Measurements from ENCODE around the gene KCNK3. TPM values are rescaled to one million over a fixed set of nuclear protein-coding genes. Genes with fewer than 3 reads are reported as not detected.

Gene KCNK3
- total and polyA plus RNA-seq, 2 donors (not counting 1 experiment from before 2014, with no cell fraction given), result not detected

DNA sequence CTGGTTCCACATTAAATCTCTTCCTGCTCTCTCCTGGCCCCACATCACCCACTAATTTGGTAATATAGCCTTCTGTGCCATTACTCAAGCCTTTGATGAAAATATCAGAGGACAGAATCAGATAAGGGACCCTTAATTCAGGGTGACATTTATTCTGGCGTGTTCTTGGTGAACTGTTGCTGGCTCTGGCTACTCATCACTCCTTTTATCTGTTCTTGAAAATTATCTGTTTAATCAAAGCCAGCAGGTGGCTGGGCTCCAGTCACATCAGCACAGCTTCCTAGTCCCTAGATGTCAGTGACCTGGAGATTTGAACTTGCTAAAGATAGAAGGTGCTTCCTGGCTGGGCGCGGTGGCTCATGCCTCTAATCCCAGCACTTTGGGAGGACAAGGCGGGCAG, 44.7 kb downstream of the KCNK3 start:
- intact Hi-C loops (cut with micrococcal nuclease), result no loop called here
- Histone ChIP-seq H3K36me3 (replicated peaks in 1 of 2; ENCODE audit: control extremely low read depth in 1 of 2, control insufficient read depth in 1 of 2, extremely low read depth in 1 of 2, insufficient read depth in 2 of 2, low read length in 1 of 2) (no peaks in the 10 kb centered on the region), H3K9ac (ENCODE audit: low read length) (no peak overlapping the region), H3K9me3 (ENCODE audit: control extremely low read depth in 1 of 3, control insufficient read depth in 2 of 3, insufficient read depth in 1 of 3, low read length in 2 of 3) (peaks cover 0 to 2% (median 0%) of the 10 kb centered on the region in 3 donors), H3K27ac (ENCODE audit: low read length in 2 of 2) (no peak overlapping the region), H3K27me3 (replicated peaks in 1 of 4; ENCODE audit: control extremely low read depth in 1 of 4, control insufficient read depth in 3 of 4, insufficient read depth in 4 of 4, low read length in 3 of 4) (peaks cover 0 to 7% (median 2%) of the 10 kb centered on the region in 4 experiments), H3K4me3 (ENCODE audit: control extremely low read depth in 1 of 5, extremely low read depth in 1 of 5, insufficient read depth in 1 of 5, low read depth in 2 of 5, low read length in 4 of 5) (no peak overlapping the region), H2AFZ (ENCODE audit: insufficient read depth, low read depth, low read length, poor library complexity, severe bottlenecking) (no peak overlapping the region), H4K20me1 (ENCODE audit: control insufficient read depth, insufficient read depth, low read length, poor library complexity, severe bottlenecking) (no peaks in the 10 kb centered on the region), H3K79me2 (ENCODE audit: control insufficient read depth, insufficient read depth, low read length) (no peaks in the 10 kb centered on the region), H3K4me2 (replicated peaks; ENCODE audit: low read depth, low read length, poor library complexity, severe bottlenecking) (no peak overlapping the region), H3K4me1 (ENCODE audit: control insufficient read depth in 2 of 2, insufficient read depth in 2 of 2, low read length in 2 of 2) (no peaks in the 10 kb centered on the region)
- ChIA-PET POLR2A (no interaction called here), CTCF (interaction anchor here (1.1 to 1.7 kb wide), 2 partner anchors 11 to 130 kb away, joined by 3 to 5 read pairs; no protein-coding TSS in a partner anchor)
- WGBS (ENCODE audit: insufficient coverage), result 100% methylated on average over 4 of the region's 4 CpGs
- ATAC-seq (ENCODE audit: low read depth) (no peak), DNase-seq (no peak)
- Mint-ChIP-seq H3K4me3 (no peak overlapping the region), H3K4me1 (peaks cover 7% of the 10 kb centered on the region), H3K27ac (no peak overlapping the region), H3K27me3 (peaks cover 30% of the 10 kb centered on the region), H3K9me3 (ENCODE audit: insufficient read depth) (no peaks in the 10 kb centered on the region)
- no peak for TF ChIP-seq EZH2 (IDR thresholded peaks at IDR 0.05; ENCODE audit: borderline replicate concordance, insufficient read depth, low read depth, low read length, poor library complexity, severe bottlenecking)

DNA sequence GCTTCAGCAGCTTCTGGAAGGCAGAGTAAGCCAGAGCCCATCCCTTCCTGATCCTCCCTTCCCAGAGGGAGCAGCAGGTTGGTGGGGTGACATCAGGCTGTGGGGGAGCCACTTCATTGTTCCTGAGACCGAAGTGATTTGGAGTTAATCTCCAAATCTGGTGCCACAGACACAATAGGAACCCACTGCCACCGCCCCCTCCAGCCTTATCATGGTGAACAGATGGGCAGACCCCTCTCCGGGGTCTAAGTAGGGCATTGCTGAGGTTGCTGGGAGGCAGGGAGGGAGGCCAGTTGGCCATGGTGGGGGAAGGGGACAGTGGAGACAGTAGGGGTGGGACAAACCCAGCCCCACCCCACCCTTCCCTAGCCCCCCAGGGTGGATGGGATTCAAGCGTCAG, 46.0 kb downstream of the KCNK3 start:
- H3K27ac Mint-ChIP-seq, result no peak overlapping the region
- Histone ChIP-seq H3K36me3 (replicated peaks in 1 of 2; ENCODE audit: control extremely low read depth in 1 of 2, control insufficient read depth in 1 of 2, extremely low read depth in 1 of 2, insufficient read depth in 2 of 2, low read length in 1 of 2) (no peaks in the 10 kb centered on the region), H3K4me1 (ENCODE audit: control insufficient read depth in 2 of 2, insufficient read depth in 2 of 2, low read length in 2 of 2) (no peaks in the 10 kb centered on the region), H3K4me3 (ENCODE audit: control extremely low read depth in 1 of 5, extremely low read depth in 1 of 5, insufficient read depth in 1 of 5, low read depth in 2 of 5, low read length in 4 of 5) (no peak overlapping the region), H4K20me1 (ENCODE audit: control insufficient read depth, insufficient read depth, low read length, poor library complexity, severe bottlenecking) (no peaks in the 10 kb centered on the region), H2AFZ (ENCODE audit: insufficient read depth, low read depth, low read length, poor library complexity, severe bottlenecking) (no peak overlapping the region), H3K27ac (ENCODE audit: low read length in 2 of 2) (no peak overlapping the region), H3K79me2 (ENCODE audit: control insufficient read depth, insufficient read depth, low read length) (no peaks in the 10 kb centered on the region), H3K4me2 (replicated peaks; ENCODE audit: low read depth, low read length, poor library complexity, severe bottlenecking) (no peak overlapping the region), H3K27me3 (replicated peaks in 1 of 4; ENCODE audit: control extremely low read depth in 1 of 4, control insufficient read depth in 3 of 4, insufficient read depth in 4 of 4, low read length in 3 of 4) (peaks cover 0 to 3% (median 1%) of the 10 kb centered on the region in 4 experiments), H3K9me3 (ENCODE audit: control extremely low read depth in 1 of 3, control insufficient read depth in 2 of 3, insufficient read depth in 1 of 3, low read length in 2 of 3) (peaks cover 0 to 2% (median 0%) of the 10 kb centered on the region in 3 donors), H3K9ac (ENCODE audit: low read length) (no peak overlapping the region)
- H3K27me3 Mint-ChIP-seq, result peaks cover 19% of the 10 kb centered on the region
- WGBS (ENCODE audit: insufficient coverage), result 88% methylated on average over 1 of the region's 4 CpGs
- ATAC-seq (ENCODE audit: low read depth) (no peak), DNase-seq (no peak)
- H3K4me1 Mint-ChIP-seq, result peaks cover 7% of the 10 kb centered on the region
- POLR2A ChIA-PET, result no interaction called here
- no peaks in the 10 kb centered on the region for H3K9me3 Mint-ChIP-seq (ENCODE audit: insufficient read depth)
- intact Hi-C loops (cut with micrococcal nuclease), result no loop called here
- H3K4me3 Mint-ChIP-seq, result no peak overlapping the region
- CTCF ChIA-PET, result no interaction called here
- TF ChIP-seq EZH2 (IDR thresholded peaks at IDR 0.05; ENCODE audit: borderline replicate concordance, insufficient read depth, low read depth, low read length, poor library complexity, severe bottlenecking), result no peak
- TF ChIP-seq, protein P1, sequence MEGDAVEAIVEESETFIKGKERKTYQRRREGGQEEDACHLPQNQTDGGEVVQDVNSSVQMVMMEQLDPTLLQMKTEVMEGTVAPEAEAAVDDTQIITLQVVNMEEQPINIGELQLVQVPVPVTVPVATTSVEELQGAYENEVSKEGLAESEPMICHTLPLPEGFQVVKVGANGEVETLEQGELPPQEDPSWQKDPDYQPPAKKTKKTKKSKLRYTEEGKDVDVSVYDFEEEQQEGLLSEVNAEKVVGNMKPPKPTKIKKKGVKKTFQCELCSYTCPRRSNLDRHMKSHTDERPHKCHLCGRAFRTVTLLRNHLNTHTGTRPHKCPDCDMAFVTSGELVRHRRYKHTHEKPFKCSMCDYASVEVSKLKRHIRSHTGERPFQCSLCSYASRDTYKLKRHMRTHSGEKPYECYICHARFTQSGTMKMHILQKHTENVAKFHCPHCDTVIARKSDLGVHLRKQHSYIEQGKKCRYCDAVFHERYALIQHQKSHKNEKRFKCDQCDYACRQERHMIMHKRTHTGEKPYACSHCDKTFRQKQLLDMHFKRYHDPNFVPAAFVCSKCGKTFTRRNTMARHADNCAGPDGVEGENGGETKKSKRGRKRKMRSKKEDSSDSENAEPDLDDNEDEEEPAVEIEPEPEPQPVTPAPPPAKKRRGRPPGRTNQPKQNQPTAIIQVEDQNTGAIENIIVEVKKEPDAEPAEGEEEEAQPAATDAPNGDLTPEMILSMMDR (IDR thresholded peaks at IDR 0.05), result no peak

Data from B cell (primary cell).